Bronchial epithelial cell (primary cell): ENCODE measurements around the gene RTN4R. TPM values are rescaled to one million over a fixed set of nuclear protein-coding genes. Genes with fewer than 3 reads are reported as not detected.
"Not testable (repeated sequence)": the region's sequence is repeated elsewhere in the genome, so short reads cannot be mapped to it uniquely, and the experiment has no call there.

Source experiments
- DNase-seq: peaks from one replicate; pipeline ENCODE4 v3.0.0-alpha.2; 2010; ENCODE audit warnings: low read depth
- FAIRE-seq: peaks from 2 replicates; lab custom pipeline; 2011; peaks lifted over from hg19 to GRCh38; lab: Jason Lieb, UNC
- H3K27me3 ChIP-seq: 2 replicates; pipeline ENCODE4 v1.5.1; 2011; ENCODE audit warnings: low read length; ENCODE audit not compliant: control insufficient read depth, insufficient read depth
- H3K36me3 ChIP-seq: 2 replicates; pipeline ENCODE4 v1.5.1; 2011; ENCODE audit warnings: low read length; ENCODE audit not compliant: control insufficient read depth, insufficient read depth
- H3K4me3 ChIP-seq: 2 replicates; pipeline ENCODE4 v1.5.1; 2011; ENCODE audit warnings: mild to moderate bottlenecking, low read depth, low read length, control low read depth
- CTCF ChIP-seq: IDR thresholded peaks from 2 replicates; pipeline ENCODE4 v1.5.1; 2011; ENCODE audit warnings: mild to moderate bottlenecking, moderate library complexity, low read length, control low read depth, inconsistent platforms; ENCODE audit not compliant: insufficient read depth, severe bottlenecking
- total RNA-seq: library from RNA; depleted of rRNA; stranded (reverse); fragments of >200 nt; gene quantifications from 2 replicates; pipeline ENCODE4 v1.2.1, GENCODE V29; 2014

Gene RTN4R
- total RNA-seq, 1 donor from 2014 or later = 2.6 TPM

GRCh38 chr22:20305894-20306645, 38.0 kb upstream of the RTN4R start:
- peak; percentile 62 for FAIRE-seq
- Histone ChIP-seq H3K4me3 (no peak overlapping the region), H3K36me3 (no peaks in the 10 kb centered on the region)

GRCh38 chr22:20305230-20305893, 37.2 kb upstream of the RTN4R start:
- not testable (repeated sequence) for H3K27me3 ChIP-seq, DNase-seq, FAIRE-seq

More at GRCh38 chr22:20305894-20306645, 38.0 kb upstream of the RTN4R start:
- no peak for TF ChIP-seq CTCF
- no peaks in the 10 kb centered on the region for H3K27me3 ChIP-seq
- DNase-seq = no peak

GRCh38 chr22:20304646-20305045, 36.5 kb upstream of the RTN4R start:
- Histone ChIP-seq H3K36me3 (no peaks in the 10 kb centered on the region), H3K4me3 (no peak overlapping the region), H3K27me3 (no peaks in the 10 kb centered on the region)
- no peak for TF ChIP-seq CTCF
- DNase-seq = no peak
- peak; percentile 86 for FAIRE-seq

More at GRCh38 chr22:20305230-20305893, 37.2 kb upstream of the RTN4R start:
- not testable (repeated sequence) for H3K4me3 ChIP-seq, H3K36me3 ChIP-seq

- H3K4me3 ChIP-seq, H3K36me3 ChIP-seq, DNase-seq, FAIRE-seq, H3K27me3 ChIP-seq: not testable (repeated sequence)
These were observed 35.1 kb upstream of the RTN4R start for GRCh38 chr22:20303229-20303534.

GRCh38 chr22:20302438-20303228, 34.5 kb upstream of the RTN4R start:
- FAIRE-seq (no peak), DNase-seq (no peak)
- no peaks in the 10 kb centered on the region for H3K27me3 ChIP-seq
- no peak overlapping the region for H3K4me3 ChIP-seq
- TF ChIP-seq CTCF = no peak
- no peaks in the 10 kb centered on the region for H3K36me3 ChIP-seq

- TF ChIP-seq CTCF = no peak
- Histone ChIP-seq H3K27me3 (no peaks in the 10 kb centered on the region), H3K4me3 (peak overlapping the region; percentile 47), H3K36me3 (no peaks in the 10 kb centered on the region)
- DNase-seq (peak; percentile 21), FAIRE-seq (no peak)
These were observed 31.6 kb upstream of the RTN4R start for GRCh38 chr22:20299746-20300136.
